SK-N-MC (cell line): ENCODE results near the gene SUN2.

Experiments
- EZH2 ChIP-seq: fragments of 200-600 bp; sonication (generic); IDR thresholded peaks from one replicate; pipeline ENCODE4 v1.6.1; 2017; ENCODE audit warnings: antibody characterized with exemption
- FOXP2 ChIP-seq: optimal IDR thresholded peaks from 2 replicates; pipeline ENCODE3; 2011; ENCODE audit warnings: mild to moderate bottlenecking, moderate library complexity; ENCODE audit not compliant: insufficient read depth; ENCODE audit errors: extremely low read length, control extremely low read depth
- POLR2AphosphoS5 ChIP-seq: IDR thresholded peaks from 2 replicates; pipeline ENCODE4 v1.6.1; 2012; ENCODE audit warnings: mild to moderate bottlenecking, low read depth, low read length, borderline replicate concordance

DNA sequence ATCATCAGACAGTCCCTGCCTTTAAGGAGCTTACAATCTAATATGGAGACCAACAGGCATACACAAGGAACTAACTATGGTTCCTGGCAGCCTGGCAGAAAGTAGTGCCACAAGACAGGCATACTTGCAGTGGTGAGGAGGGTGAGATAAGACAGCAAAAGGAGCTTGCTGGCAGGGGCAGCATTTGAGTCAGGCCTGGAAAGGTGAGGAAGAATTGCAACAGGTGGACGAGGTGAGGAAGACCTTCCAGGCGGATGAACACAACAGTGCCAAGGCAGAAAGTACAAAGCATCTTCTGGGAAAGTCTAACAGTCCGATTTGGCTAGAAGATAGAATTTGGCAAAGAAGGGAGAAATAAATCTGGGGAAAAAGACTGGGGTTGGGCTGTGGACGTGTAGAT, 33.8 kb upstream of the SUN2 start:
- TF ChIP-seq POLR2AphosphoS5, result no peak
- no peak for TF ChIP-seq EZH2
- TF ChIP-seq FOXP2, result no peak
